ENCODE data around the gene SYT9.
A peak's percentile ranks its signal among the peaks of the same experiment; 100 is the strongest.

SYT9 gene

GRCh38 chr11:7347611-7348431, 96.1 kb downstream of the SYT9 start:
- TF ChIP-seq CTCF (IDR thresholded peaks at IDR 0.05) = no peak

GRCh38 chr11:7348432-7349304, 97.0 kb downstream of the SYT9 start:
- no peak for TF ChIP-seq CTCF (IDR thresholded peaks at IDR 0.05)

GRCh38 chr11:7351228-7351627, 99.5 kb downstream of the SYT9 start:
- no peak for TF ChIP-seq CTCF (IDR thresholded peaks at IDR 0.05)

GRCh38 chr11:7353100-7353499, 101.4 kb downstream of the SYT9 start:
- TF ChIP-seq CTCF (IDR thresholded peaks at IDR 0.05) = peak; percentile 64

GRCh38 chr11:7364660-7365059, 113.0 kb downstream of the SYT9 start:
- TF ChIP-seq CTCF (IDR thresholded peaks at IDR 0.05) = no peak

- TF ChIP-seq CTCF (IDR thresholded peaks at IDR 0.05) = no peak
These were observed 116.1 kb downstream of the SYT9 start for GRCh38 chr11:7367803-7368202.

- TF ChIP-seq CTCF (IDR thresholded peaks at IDR 0.05) = no peak
These were observed 124.7 kb downstream of the SYT9 start for GRCh38 chr11:7376386-7376785.

All from LNCAP (cell line).